ENCODE data around the gene TBC1D5.

Gene TBC1D5

GRCh38 chr3:17121336-17121735 lies 621.1 kb downstream of the TBC1D5 start:
- no peak for DNase-seq

DNA sequence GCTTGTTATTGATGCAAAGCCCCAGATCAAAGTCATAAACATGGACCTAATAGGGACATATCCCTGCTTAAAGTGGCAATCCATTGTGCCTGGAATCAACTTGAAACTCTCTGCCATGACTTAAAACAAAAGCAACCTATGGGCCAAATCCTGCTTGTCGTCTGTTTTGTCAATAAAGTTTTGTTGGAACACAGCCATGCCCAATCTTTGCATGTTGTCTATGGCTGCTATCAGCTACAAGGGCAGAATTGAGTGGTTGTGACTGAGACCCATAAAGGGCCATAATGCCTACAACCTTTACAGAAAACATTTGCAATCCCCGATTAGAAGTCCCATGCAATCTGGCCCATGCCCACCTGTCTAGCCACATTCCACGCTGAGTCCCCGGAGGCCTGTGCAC lies 622.3 kb downstream of the TBC1D5 start:
- no peak for DNase-seq

DNA sequence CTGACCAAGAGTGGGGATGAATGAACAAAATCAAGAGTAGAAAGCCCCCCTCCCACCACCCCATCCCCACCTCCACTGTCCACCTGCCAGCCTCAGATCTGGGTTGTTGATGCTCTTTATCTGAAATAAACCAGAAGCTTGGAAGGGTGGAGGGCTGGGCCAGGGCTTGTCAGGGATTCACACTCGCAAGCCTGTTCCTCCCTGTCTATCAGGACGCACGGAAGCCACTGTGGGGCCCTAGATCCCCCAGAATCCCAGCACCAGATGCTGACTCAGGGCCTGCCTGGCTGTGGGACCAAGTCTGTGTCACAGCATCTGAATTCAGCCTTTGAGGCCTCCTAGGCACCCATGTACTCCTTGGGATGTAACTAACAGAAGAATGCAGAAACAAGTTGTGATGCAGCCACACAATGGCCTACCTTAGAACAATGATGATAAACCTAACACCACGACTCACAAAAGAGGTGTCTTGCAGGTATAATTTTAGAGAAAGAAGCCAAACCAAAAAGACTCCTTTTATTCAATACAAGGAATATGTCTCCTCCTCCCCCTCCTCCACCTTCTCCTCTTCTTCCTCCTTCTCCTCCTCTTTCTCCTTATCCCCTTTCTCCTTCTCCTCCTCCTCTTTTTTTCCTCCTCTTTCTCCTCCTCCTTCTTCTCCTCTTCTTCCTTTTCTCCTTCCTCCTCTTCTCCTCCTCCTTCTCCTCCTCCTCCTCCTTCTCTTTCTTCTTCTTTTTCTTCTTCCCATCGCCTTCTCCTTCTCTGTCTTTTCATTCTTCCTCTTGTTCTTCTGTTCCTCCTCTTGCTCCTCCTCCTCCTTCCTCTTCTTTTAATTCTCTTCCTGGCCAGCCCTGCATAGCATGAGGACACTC lies 623.0 kb downstream of the TBC1D5 start:
- DNase-seq, result peak; percentile 21

DNA sequence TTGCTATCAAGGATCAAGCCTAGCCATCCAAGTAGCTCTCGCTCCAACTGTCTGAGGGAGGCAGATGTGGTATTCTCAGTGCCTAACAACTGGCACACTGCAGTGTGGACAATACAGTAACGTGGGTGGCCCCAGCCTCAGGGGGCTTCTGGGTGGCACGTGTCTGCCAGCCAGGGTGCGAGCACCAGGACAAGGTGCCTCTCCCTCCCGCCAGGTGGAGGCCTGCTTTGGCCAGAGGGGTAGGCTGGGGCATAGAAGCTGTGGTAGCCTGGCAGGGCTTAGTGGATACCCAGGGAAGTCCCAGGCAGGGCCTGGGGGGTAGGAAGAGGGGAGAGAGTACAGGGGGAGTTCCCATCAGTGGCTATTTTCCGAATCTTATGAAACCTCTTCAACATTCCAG lies 623.7 kb downstream of the TBC1D5 start:
- peak; percentile 31 for DNase-seq

GRCh38 chr3:17116007-17116600 lies 626.3 kb downstream of the TBC1D5 start:
- no peak for DNase-seq

DNA sequence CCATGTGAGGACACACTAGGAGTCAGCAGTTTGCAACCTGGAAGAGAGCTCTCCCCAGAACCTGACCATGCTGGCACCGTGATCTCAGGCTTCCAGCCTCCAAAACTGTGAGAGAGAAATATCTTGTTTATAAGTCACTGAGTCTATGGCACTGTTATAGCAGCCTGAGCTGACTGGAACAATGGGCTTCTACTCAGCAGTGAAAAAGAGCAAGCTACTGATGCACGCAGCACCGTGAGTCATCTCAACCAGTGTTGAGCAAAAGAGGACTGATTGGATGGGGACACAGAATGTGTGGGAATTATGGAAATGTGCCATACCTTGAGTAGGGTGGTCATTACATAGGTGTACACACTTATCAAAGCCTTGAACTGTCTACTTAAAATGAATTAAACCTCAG lies 627.2 kb downstream of the TBC1D5 start:
- no peak for DNase-seq

DNA sequence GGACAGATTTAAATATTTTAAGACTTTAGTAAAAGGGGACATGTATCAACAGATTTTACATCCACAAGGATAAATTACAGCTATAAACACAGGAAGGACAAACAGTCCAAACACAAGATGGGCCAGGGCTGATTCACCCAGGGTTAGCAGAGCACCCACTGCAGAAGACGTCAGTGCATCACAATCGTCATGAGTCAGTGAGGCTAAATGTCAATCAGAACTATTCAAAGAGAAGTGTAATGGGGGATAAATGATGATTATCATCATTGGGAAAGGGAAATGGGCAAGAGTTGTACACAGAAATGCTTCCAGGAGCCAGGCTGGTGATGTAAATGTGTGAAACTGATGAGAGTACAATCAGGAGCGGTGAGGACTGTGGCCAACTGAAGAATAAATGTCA lies 630.8 kb downstream of the TBC1D5 start:
- no peak for DNase-seq

- no peak for DNase-seq
Measured at GRCh38 chr3:17110660-17111396, 631.6 kb downstream of the TBC1D5 start.

Data from islet precursor cell (in vitro differentiated cells).